GM06990 (cell line): ENCODE measurements around the gene MYZAP.

Experiments used
- DNase-seq: peaks from one replicate; pipeline ENCODE4 v3.0.0-alpha.2; 2011; ENCODE audit not compliant: insufficient read length; ENCODE audit errors: extremely low read depth
- H3K27me3 ChIP-seq: replicated peaks from 2 replicates; pipeline ENCODE4 v1.6.0; 2011; ENCODE audit warnings: low read length; ENCODE audit not compliant: control insufficient read depth, insufficient read depth
- H3K36me3 ChIP-seq: 2 replicates; pipeline ENCODE4 v1.5.1; 2011; ENCODE audit warnings: low read length; ENCODE audit not compliant: control insufficient read depth, insufficient read depth
- H3K4me3 ChIP-seq: replicated peaks from 2 replicates; pipeline ENCODE4 v1.5.1; 2011; ENCODE audit warnings: low read depth, mild to moderate bottlenecking, control low read depth, low read length
- CTCF ChIP-seq: IDR thresholded peaks from 2 replicates; pipeline ENCODE4 v1.5.1; 2011; ENCODE audit warnings: low read length, control low read depth, mild to moderate bottlenecking, inconsistent platforms; ENCODE audit not compliant: insufficient read depth, poor library complexity, severe bottlenecking

The MYZAP gene

GRCh38 chr15:57565311-57565710 is 26.4 kb upstream of the MYZAP start:
- DNase-seq: no peak
- H3K27me3 ChIP-seq: no peaks in the 10 kb centered on the region
- no peaks in the 10 kb centered on the region for H3K36me3 ChIP-seq
- no peak overlapping the region for H3K4me3 ChIP-seq
- TF ChIP-seq CTCF: no peak

- no peak overlapping the region for H3K4me3 ChIP-seq
- DNase-seq: no peak
- TF ChIP-seq CTCF: no peak
- no peaks in the 10 kb centered on the region for H3K27me3 ChIP-seq
- no peaks in the 10 kb centered on the region for H3K36me3 ChIP-seq
Observed at GRCh38 chr15:57566834-57567233, 24.9 kb upstream of the MYZAP start.

- Histone ChIP-seq H3K4me3 (no peak overlapping the region), H3K27me3 (no peaks in the 10 kb centered on the region), H3K36me3 (no peaks in the 10 kb centered on the region)
- TF ChIP-seq CTCF: no peak
- no peak for DNase-seq
Observed at GRCh38 chr15:57567891-57568290, 23.8 kb upstream of the MYZAP start.

- H3K36me3 ChIP-seq: no peaks in the 10 kb centered on the region
- DNase-seq: no peak
- H3K4me3 ChIP-seq: no peak overlapping the region
- H3K27me3 ChIP-seq: no peaks in the 10 kb centered on the region
- no peak for TF ChIP-seq CTCF
Observed at GRCh38 chr15:57568299-57568698, 23.4 kb upstream of the MYZAP start.

- no peaks in the 10 kb centered on the region for H3K36me3 ChIP-seq
- H3K4me3 ChIP-seq: no peak overlapping the region
- no peak for DNase-seq
- H3K27me3 ChIP-seq: no peaks in the 10 kb centered on the region
- TF ChIP-seq CTCF: no peak
Observed at GRCh38 chr15:57570340-57570739, 21.4 kb upstream of the MYZAP start.

- Histone ChIP-seq H3K4me3 (no peak overlapping the region), H3K27me3 (no peaks in the 10 kb centered on the region), H3K36me3 (no peaks in the 10 kb centered on the region)
- no peak for TF ChIP-seq CTCF
- no peak for DNase-seq
Observed at GRCh38 chr15:57570994-57571393, 20.7 kb upstream of the MYZAP start.
